ENCODE data around the gene SLC24A3.

Gene SLC24A3

GRCh38 chr20:19241440-19241839 is 29.0 kb downstream of the SLC24A3 start:
- no peak for DNase-seq (ENCODE audit: low read depth in 2 of 2)

DNA sequence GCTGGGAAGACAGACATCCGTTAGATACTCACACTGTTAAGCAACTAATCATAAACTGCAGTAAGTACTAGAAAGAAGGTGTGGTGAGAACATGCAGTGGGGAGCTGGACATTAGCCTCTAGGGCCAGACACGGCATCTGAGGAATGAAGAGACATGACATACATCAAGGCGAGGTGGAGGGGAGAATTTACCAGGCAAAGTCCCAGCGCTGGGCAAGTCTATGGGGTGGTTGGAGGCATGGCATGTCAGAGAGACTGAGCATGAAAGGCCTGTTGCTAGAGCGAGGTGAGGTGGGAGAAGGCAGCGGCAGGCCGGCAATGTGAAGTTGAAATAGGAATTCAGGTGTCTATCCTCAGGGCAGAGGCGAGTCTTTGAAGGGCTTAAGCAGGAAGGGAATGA is 31.8 kb downstream of the SLC24A3 start:
- no peak for DNase-seq (ENCODE audit: low read depth in 2 of 2)

GRCh38 chr20:19249106-19249879 is 36.9 kb downstream of the SLC24A3 start:
- no peak for DNase-seq (ENCODE audit: low read depth in 2 of 2)

DNA sequence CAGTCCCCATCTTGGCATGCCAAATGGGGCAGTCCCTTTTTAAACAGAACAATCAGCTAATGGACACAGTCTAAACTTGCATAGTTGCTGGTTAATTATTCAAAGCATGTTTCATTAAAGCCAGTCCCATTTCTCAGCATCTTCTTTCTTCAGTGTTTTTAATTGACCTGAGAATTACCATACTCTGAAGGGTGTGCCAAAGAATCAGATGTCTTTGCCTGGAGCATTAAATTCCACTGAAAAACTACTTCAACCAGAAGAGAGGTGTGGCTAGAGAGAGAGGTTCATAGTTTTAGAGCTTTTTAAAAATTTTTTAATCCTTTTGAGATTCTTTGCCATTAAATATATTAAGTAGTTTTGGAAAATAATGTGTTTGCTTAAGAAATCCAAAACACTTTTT is 37.9 kb downstream of the SLC24A3 start:
- DNase-seq (ENCODE audit: low read depth in 2 of 2): no peak

DNA sequence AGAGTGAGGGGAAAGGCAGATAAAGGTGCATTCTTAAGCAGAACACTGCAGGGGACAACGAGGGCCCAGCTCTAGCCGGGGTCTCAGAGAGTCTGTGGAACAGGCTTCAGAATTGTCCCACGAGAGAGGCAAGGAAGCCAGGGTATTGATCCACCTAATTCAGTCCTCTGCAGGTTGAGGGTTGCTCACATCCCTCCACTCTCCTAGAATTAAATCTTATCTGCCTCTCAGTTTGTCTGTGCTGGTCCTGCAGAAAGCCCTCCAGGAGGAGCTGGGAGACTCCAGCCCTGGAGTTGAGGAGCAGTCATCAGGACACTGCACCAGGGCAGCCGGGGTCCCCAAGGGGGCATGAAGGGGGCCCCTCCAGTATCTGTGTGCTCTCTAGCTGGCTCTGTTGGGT is 39.1 kb downstream of the SLC24A3 start:
- no peak for DNase-seq (ENCODE audit: low read depth in 2 of 2)

DNA sequence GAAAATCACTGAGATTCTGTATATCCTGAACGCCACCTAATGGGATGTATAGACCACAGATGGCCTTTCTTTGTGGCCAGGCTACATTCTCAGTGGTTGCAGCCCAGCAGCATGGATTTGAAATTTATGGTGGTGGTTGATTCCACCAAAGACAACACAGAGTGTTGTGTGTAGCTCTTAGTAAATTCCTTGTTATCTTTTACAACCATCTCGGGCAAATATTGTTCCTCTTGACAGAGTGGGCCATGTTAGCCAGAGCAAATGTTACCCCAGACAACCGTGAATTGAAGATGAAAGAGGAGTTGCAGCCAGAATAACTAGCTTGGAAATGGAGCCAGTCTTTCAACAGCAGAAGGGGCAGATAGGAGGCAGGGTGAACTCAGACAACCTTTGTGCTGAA is 39.5 kb downstream of the SLC24A3 start:
- no peak for DNase-seq (ENCODE audit: low read depth in 2 of 2)

DNA sequence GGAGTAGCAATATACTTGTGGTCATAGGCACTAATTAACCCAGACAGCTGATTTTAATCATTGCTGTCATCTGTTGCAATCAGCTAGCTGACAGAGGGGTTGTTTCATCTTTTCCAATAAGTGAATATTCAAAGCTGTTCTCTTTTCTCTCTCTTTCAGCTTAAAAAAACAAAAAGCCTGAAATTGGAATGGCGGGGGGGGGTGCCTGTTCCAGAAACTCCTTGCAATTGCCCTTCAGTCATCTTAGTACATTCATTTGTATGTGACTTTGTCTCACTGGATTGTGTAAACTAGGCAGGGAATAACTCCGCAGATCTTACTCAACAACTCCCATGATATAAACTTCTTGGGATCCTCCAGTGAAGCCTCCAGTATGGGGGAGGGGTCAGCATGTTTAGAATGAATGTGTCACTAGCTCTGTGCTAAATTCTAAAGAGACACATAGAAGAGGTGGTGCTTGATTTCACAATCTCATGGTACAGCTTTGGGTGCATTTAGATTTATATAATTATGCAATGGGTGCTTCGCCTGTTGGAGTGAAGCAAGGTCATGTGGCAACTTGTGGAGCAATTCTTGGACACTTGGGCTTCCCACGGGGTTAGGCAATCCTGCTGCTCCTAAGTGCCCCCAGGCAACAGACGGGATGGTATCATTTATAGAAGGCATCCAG is 40.1 kb downstream of the SLC24A3 start:
- DNase-seq (ENCODE audit: low read depth in 2 of 2): no peak

GRCh38 chr20:19253316-19253715 is 40.9 kb downstream of the SLC24A3 start:
- DNase-seq (ENCODE audit: low read depth in 2 of 2): no peak

GRCh38 chr20:19253916-19254820 is 41.7 kb downstream of the SLC24A3 start:
- no peak for DNase-seq (ENCODE audit: low read depth in 2 of 2)

- no peak for DNase-seq (ENCODE audit: low read depth in 2 of 2)
Observed at GRCh38 chr20:19254956-19255355, 42.5 kb downstream of the SLC24A3 start.

DNA sequence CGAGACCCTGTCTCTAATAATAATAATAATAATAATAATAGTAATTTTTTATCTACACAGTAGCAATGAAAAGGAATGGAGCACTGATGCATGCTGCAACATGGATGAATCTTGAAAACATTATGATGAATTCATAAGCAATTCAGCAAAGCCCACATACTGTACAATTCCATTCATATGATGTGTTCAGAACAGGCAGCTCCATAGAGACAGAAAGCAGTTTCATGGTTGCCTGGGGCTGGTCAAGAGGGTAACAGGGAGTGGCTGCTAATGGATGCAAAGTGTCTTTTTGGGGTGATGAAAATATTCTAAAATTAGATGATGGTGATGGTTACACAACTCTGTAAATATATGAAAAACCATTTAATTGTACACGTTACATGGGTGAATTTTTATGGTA is 43.6 kb downstream of the SLC24A3 start:
- no peak for DNase-seq (ENCODE audit: low read depth in 2 of 2)

DNA sequence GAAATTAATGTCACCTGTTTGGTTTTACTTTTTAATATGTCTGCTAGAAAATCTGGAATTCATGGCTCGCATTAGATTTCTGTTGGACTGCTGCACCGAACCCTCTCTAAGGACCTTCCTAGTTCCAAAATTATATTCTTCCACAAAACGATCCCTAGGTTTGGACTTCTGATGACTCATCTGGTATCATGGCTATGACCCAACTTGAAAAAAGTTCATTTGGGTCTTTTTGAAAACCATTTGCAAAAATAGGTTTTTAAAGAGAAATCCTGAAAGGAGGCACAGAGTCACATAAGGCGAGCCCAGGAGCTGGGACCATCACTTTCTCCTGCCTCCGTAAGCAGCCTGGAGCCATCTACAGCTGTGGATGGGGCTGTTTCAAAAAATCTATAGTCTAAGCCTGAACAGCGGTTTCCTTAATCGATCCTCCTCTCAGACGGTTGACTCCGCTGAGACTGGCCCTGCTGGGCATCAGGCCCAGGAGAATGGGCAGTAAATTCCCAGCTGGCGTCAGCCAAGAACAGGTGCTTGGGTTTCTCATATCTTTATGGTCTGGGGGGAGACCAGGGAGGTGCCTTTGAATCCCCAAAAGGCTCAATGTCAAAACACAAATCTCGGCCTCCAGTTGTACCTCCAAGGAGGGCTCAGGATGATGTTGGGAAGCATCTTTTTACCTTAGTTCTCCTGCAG is 44.6 kb downstream of the SLC24A3 start:
- DNase-seq (ENCODE audit: low read depth in 2 of 2): no peak

DNA sequence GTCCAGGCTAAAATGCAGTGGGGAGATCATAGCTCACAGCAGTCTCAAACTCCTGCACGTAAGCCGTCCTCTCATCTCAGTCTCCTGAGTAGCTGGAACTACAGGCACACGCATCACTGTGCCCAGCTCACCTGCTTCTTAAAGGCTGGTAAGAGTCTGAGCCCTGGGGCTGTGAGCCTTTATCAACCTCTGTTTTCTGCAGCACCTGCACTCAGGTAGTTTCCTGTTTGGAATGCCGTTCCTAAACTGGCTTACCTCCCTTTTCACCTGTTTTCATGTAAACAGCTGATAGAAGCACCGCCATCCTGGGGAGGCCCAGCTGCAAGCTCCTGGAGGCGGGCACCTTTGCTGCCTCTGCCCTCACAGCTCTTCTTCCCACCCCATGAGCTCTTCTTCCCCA is 45.4 kb downstream of the SLC24A3 start:
- DNase-seq (ENCODE audit: low read depth in 2 of 2): no peak

DNA sequence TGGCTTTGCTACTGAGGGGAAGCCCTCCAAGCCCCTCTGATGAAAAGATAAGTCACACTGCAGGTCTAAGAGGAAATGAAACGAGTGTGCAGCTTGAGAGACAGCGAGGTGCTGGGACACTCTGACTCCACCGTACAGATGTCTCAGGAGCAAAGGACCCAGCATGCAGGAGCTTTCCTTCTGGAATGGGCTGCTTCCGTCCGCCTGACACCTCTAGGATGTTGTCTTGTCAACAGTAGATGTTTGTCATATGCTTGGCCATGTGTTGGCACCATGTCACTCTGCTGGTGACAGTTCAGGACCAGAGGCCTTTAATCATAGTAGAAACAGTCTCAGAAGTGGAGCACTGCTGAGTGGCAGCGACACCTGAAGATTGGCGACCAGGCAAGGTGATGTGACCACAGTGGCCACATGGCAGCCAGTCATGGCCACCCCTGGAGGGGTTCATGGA is 46.7 kb downstream of the SLC24A3 start:
- no peak for DNase-seq (ENCODE audit: low read depth in 2 of 2)

DNA sequence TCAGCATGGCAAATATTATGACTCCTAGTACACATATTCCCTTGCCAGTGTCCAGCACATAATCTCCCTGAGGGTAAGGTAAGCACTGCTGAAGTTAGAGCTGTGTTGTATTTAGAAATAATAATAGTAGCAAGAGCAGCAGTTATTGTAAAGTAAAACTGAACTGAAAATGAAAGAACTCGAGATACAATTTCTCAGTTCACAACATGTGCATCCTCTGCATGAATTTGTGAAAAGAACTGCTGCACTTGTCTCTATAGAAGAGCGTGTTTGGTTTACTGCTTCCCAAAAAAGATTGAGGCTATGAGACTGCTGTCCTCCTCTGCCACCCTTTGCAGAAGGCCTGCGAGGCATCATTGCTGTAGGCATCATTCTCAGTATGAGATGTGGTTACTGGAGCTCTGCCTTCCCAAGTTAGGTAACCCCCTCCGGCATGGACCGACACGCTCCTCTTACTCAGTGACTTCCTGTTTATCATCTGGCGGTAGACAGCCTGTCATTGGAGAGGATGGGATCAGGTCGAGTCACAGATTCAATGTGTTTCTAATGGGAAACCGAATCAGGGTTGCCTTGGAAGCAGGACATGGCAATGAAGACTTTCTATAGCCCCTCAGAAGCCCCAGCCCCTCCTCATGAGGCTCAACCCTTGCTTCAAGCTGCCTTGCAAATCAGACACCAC is 48.1 kb downstream of the SLC24A3 start:
- DNase-seq (ENCODE audit: low read depth in 2 of 2): no peak

GRCh38 chr20:19264191-19264590 is 51.7 kb downstream of the SLC24A3 start:
- no peak for DNase-seq (ENCODE audit: low read depth in 2 of 2)

GRCh38 chr20:19265646-19266374 is 53.4 kb downstream of the SLC24A3 start:
- no peak for DNase-seq (ENCODE audit: low read depth in 2 of 2)

GRCh38 chr20:19268426-19268825 is 56.0 kb downstream of the SLC24A3 start:
- DNase-seq (ENCODE audit: low read depth in 2 of 2): no peak

DNA sequence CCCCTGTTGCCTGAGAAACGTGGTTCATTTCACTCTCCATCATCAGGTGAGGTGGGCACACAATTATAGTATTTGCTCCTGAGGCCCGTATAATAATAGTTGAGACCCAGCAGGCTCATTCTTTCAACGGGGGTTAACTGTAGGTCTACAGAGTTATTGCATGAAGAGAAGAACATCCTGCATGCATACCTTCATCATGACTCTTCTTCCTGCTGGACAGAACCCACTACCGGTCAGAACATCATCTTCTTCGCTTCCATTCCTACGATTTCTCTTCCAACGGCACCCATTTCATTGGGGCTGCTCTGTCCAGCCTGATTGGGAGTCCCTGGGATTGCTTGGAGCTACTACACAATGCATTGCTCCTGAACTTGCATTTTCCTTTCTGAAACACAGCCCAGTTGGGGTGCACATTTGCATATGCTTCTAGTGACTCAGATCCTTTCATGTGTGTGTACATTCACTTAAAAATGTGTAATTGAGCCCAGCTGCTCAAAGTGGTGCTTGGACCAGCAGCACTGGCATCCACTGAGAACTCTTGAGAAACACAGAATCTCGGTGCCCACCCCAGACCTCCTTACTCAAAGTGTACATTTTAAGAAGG is 57.4 kb downstream of the SLC24A3 start:
- no peak for DNase-seq (ENCODE audit: low read depth in 2 of 2)
